Transverse colon (tissue), 4 donors: Measurements from ENCODE around the gene KRT39. TPM values are rescaled to one million over a fixed set of nuclear protein-coding genes. Genes with fewer than 3 reads are reported as not detected.

Experiments used
- DNase-seq: peaks from one replicate; pipeline ENCODE4 v3.0.0-alpha.2; 2019
- H3K27ac ChIP-seq, 4 donors: fragments of 200-600 bp; sonication (generic); 2 replicates each; pipeline ENCODE4 v1.5.1; 2016 to 2018; ENCODE audit warnings: inconsistent platforms in 4 of 4
- H3K27me3 ChIP-seq: fragments of 200-600 bp; sonication (generic); 2 replicates; pipeline ENCODE4 v1.5.1; 2017; ENCODE audit warnings: inconsistent platforms
- H3K36me3 ChIP-seq, 4 donors: fragments of 200-600 bp; sonication (generic); 2 replicates each; pipeline ENCODE4 v1.5.1; 2017 to 2019; ENCODE audit warnings: inconsistent platforms in 4 of 4
- H3K4me1 ChIP-seq, 4 donors: fragments of 200-600 bp; sonication (generic); 2 replicates each; pipeline ENCODE4 v1.5.1; 2017 to 2020; ENCODE audit warnings: inconsistent platforms in 4 of 4
- H3K4me3 ChIP-seq, 4 donors: fragments of 200-600 bp; sonication (generic); 1 replicate in 1 of 4; 2 replicates in 3 of 4; pipeline versions ENCODE4 v1.5.1 to v1.6.1; 2017 to 2019; ENCODE audit warnings: inconsistent platforms in 4 of 4
- H3K9me3 ChIP-seq, 2 donors: fragments of 200-600 bp; sonication (generic); 2 replicates each; pipeline ENCODE4 v1.5.1; 2017 to 2019; ENCODE audit warnings: inconsistent platforms in 2 of 2
- CTCF ChIP-seq, 5 experiments: fragments of 200-600 bp in 3 of 5; fragments of 450-650 bp in 2 of 5; sonication (generic) in 3 of 5; IDR thresholded peaks; 1 replicate in 2 of 5; 2 replicates in 3 of 5; pipeline ENCODE4 v1.5.1; 2016 to 2017; ENCODE audit warnings: antibody characterized with exemption in 5 of 5, inconsistent platforms in 3 of 5, mild to moderate bottlenecking in 2 of 5, moderate library complexity in 1 of 5
- EP300 ChIP-seq: sonication (generic); formaldehyde crosslinking; IDR thresholded peaks from one replicate; pipeline ENCODE4 v1.6.1; 2017; ENCODE audit warnings: antibody characterized with exemption, low read depth
- POLR2A ChIP-seq: fragments of 450-650 bp; IDR thresholded peaks from one replicate; pipeline ENCODE4 v1.6.1; 2016; ENCODE audit warnings: antibody characterized with exemption, mild to moderate bottlenecking, moderate library complexity
- POLR2AphosphoS5 ChIP-seq, 3 donors: sonication (generic); formaldehyde crosslinking; IDR thresholded peaks; one replicate each; pipeline ENCODE4 v1.6.1; 2016; ENCODE audit warnings: antibody characterized with exemption in 3 of 3
- WGBS, 2 donors: methylation state at CpG; one replicate each; pipeline ENCODE4 v1.1.5; 2018; ENCODE audit warnings: low coverage in 1 of 2; 5-methylcytosine and 5-hydroxymethylcytosine counted together
- in situ Hi-C, 4 donors: fragments of 200-750 bp; cut with MboI; loops; one replicate each; pipeline versions ENCODE4 v1.15.0 to v1.15.1; 2017; ENCODE audit warnings: low sequenced_read_pairs in 3 of 4, low pct_ligation_motif_present in 1 of 4, low pct_unique_long_range_greater_than_20kb in 1 of 4
- intact Hi-C: fragments of 100-400 bp; cut with DNase I; formaldehyde crosslinking; loops from one replicate; pipeline ENCODE4 v1.15.1; 2023; ENCODE audit warnings: low total_unique reads
- total RNA-seq, 4 donors: library from RNA; depleted of rRNA; stranded (reverse); fragments of >200 nt; gene quantifications; one replicate each; pipeline ENCODE4 v1.1.0, GENCODE V29; 2016

KRT39 gene
- total RNA-seq, 4 donors from 2014 or later: not detected

- H3K36me3 ChIP-seq: no peaks in the 10 kb centered on the region
- peaks cover 7% of the 10 kb centered on the region for H3K27me3 ChIP-seq
- H3K27ac ChIP-seq: no peak overlapping the region
- in situ Hi-C loops: no loop called here
- no peak overlapping the region for H3K4me3 ChIP-seq
- H3K4me1 ChIP-seq: no peaks in the 10 kb centered on the region
- TF ChIP-seq EP300 (no peak), CTCF (IDR thresholded peaks at IDR 0.05) (no peak), POLR2A (no peak), POLR2AphosphoS5 (IDR thresholded peaks at IDR 0.05) (no peak)
- 45 to 50% methylated on average over 3 to 5 of the region's 5 CpGs for WGBS, 2 donors
- H3K9me3 ChIP-seq: no peaks in the 10 kb centered on the region
- intact Hi-C loops: no loop called here
- no peak for DNase-seq
These were observed 14.4 kb upstream of the KRT39 start for GRCh38 chr17:40981115-40981514.

- 53 to 65% methylated on average over 2 to 8 of the region's 8 CpGs for WGBS, 2 donors
- no peak for DNase-seq
- no peak for TF ChIP-seq POLR2A
- no peak for TF ChIP-seq EP300
- TF ChIP-seq POLR2AphosphoS5 (IDR thresholded peaks at IDR 0.05): no peak
- no peak for TF ChIP-seq CTCF (IDR thresholded peaks at IDR 0.05)
These were observed 13.8 kb upstream of the KRT39 start for GRCh38 chr17:40980596-40980995.

GRCh38 chr17:40980117-40980516 lies 13.4 kb upstream of the KRT39 start:
- H3K4me1 ChIP-seq: no peaks in the 10 kb centered on the region
- H3K4me3 ChIP-seq: no peak overlapping the region
- no peak for TF ChIP-seq POLR2AphosphoS5 (IDR thresholded peaks at IDR 0.05)
- no peak for TF ChIP-seq CTCF (IDR thresholded peaks at IDR 0.05)
- no peak for TF ChIP-seq EP300
- TF ChIP-seq POLR2A: no peak
- no peaks in the 10 kb centered on the region for H3K9me3 ChIP-seq
- H3K36me3 ChIP-seq: no peaks in the 10 kb centered on the region
- 94 to 100% methylated on average over 1 to 3 of the region's 3 CpGs for WGBS, 2 donors
- in situ Hi-C loops (no loop called here), intact Hi-C loops (no loop called here)
- peaks cover 8% of the 10 kb centered on the region for H3K27me3 ChIP-seq
- no peak overlapping the region for H3K27ac ChIP-seq
- DNase-seq: no peak

More at GRCh38 chr17:40980596-40980995, 13.8 kb upstream of the KRT39 start:
- in situ Hi-C loops: no loop called here
- H3K4me3 ChIP-seq: no peak overlapping the region
- H3K4me1 ChIP-seq: no peaks in the 10 kb centered on the region
- H3K27me3 ChIP-seq: peaks cover 8% of the 10 kb centered on the region
- H3K27ac ChIP-seq: no peak overlapping the region
- H3K9me3 ChIP-seq: no peaks in the 10 kb centered on the region
- H3K36me3 ChIP-seq: no peaks in the 10 kb centered on the region
- intact Hi-C loops: no loop called here

- intact Hi-C loops: no loop called here
- peaks cover 8% of the 10 kb centered on the region for H3K27me3 ChIP-seq
- in situ Hi-C loops: no loop called here
- no peak overlapping the region for H3K4me3 ChIP-seq
- no peak overlapping the region for H3K27ac ChIP-seq
- no peaks in the 10 kb centered on the region for H3K36me3 ChIP-seq
- 81 to 83% methylated on average over 1 to 13 of the region's 13 CpGs for WGBS, 2 donors
- DNase-seq: no peak
- no peaks in the 10 kb centered on the region for H3K9me3 ChIP-seq
- no peaks in the 10 kb centered on the region for H3K4me1 ChIP-seq
- TF ChIP-seq POLR2AphosphoS5 (IDR thresholded peaks at IDR 0.05) (no peak), CTCF (IDR thresholded peaks at IDR 0.05) (no peak), EP300 (no peak), POLR2A (no peak)
These were observed 11.9 kb upstream of the KRT39 start for GRCh38 chr17:40978575-40979151.
